NCI-H1048 (cell line): Measurements from ENCODE around the gene SMCO2.

Experiments used
- DNase-seq: peaks from one replicate; lab custom pipeline; 2025; lab: John Stamatoyannopoulos, UW

The SMCO2 gene

DNA sequence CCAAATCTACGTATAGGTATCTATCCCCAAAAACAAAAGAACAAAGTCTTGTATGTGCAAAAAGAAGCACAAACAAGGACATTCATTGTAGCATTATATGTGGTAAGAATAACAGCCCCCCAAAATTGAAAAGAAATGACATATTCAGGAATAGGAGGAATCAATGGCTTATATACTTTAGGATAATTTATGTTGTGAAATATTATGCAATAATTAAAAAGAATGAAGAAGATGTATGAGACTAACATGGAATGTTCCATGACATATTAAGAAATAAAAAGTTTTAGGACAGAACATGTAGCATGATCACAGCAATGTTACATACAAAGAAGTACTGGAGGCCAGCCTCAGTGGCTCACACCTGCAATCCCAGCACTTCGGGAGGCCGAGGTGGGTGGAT lies 9.1 kb downstream of the SMCO2 start:
- no peak for DNase-seq

DNA sequence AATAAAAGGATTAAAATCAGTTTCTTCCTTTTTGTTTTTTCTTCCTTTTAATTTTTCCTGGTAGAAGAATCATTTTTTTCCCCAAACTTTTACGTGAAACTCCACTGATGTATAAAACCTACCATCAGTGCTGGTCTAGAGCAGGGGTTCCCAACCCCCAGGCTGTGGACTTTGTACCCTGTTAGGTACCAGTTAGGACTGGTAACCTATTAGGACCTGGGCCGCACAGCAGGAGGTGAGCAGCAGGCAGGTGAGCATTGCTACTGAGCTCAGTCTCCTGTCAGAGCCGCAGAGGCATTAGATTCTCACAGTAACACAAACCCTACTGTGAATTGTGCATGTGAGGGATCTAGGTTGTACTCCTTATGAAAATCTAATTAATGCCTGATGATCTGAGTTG lies 10.1 kb downstream of the SMCO2 start:
- DNase-seq, result no peak

DNA sequence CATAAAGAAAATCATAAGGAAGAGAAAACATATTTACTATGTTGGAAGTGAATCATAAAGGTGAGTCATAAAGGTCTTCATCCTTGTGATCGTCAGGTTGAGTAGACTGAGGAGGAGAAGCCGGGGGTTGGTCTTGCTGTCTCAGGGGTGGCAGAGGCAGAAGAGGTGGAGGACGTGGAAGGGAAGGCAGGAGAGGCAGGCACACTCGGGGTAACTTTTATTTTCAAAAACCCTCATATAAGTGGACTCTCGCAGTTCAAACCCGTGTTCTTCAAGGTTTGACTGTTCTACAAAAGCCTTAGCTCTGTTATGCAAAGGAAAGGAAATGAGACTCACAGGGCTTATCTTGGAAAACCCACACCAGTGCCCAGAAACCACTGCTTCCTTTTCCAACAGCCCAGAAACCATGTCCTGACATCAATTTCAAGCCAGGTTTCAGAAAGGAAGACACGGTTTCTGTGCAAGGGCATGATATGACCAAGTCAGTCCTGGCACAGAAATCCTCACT lies 14.0 kb downstream of the SMCO2 start:
- no peak for DNase-seq

- no peak for DNase-seq
These were observed 15.7 kb downstream of the SMCO2 start for GRCh38 chr12:27462151-27462694.

GRCh38 chr12:27462851-27463250 lies 16.3 kb downstream of the SMCO2 start:
- DNase-seq, result no peak

- no peak for DNase-seq
These were observed 17.1 kb downstream of the SMCO2 start for GRCh38 chr12:27463511-27464219.

- DNase-seq, result no peak
These were observed 17.7 kb downstream of the SMCO2 start for GRCh38 chr12:27464220-27464554.

DNA sequence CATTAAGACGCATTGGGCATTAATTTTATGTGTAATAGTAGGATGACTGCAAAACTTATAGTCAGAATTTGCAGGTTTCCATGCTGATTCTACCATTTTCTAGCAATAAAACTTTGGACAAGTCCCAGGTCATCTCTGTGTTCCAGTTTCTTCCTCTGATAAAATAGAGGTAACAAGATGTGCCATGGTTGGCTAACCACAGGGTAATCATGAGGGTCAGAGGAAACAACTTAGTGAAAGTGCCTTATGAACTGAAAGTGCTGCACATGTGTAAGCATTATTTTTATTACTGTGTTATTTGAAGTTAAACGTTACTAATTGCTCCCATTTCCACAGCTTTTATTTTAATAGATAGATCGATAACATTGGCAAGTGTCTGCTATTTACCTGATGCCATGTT lies 21.1 kb downstream of the SMCO2 start:
- DNase-seq, result no peak

GRCh38 chr12:27468241-27468640 lies 21.7 kb downstream of the SMCO2 start:
- no peak for DNase-seq

DNA sequence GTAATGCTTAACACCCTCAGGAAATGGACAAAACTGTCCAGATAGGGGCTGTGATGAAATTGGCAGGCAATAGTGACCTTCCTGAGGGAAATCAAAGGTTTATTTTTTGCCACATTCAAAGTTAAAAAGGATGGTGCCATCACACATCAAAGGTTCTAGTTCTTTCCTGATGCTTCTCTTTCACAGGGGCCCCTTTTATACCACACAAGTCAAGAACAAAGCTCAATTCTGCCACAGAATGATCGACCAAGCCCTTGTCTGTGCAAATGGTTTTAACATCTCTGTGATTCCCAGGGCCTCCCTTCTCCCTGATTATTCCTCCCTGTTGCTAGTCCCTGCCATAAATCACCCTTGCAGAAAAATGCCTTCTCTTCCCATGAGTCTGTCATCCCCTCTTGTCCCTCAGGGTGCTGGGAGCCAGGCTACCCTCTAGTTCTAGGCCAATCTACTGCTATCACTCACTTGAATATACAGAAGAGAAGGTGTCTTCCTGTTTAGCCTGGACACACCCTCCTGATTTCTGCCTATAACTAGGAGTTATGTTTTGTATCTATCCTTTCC lies 22.7 kb downstream of the SMCO2 start:
- DNase-seq, result no peak

GRCh38 chr12:27472604-27473003 lies 26.1 kb downstream of the SMCO2 start:
- no peak for DNase-seq

- DNase-seq, result no peak
These were observed 27.8 kb downstream of the SMCO2 start for GRCh38 chr12:27474344-27474743.

- no peak for DNase-seq
These were observed 30.5 kb downstream of the SMCO2 start for GRCh38 chr12:27477049-27477448.

DNA sequence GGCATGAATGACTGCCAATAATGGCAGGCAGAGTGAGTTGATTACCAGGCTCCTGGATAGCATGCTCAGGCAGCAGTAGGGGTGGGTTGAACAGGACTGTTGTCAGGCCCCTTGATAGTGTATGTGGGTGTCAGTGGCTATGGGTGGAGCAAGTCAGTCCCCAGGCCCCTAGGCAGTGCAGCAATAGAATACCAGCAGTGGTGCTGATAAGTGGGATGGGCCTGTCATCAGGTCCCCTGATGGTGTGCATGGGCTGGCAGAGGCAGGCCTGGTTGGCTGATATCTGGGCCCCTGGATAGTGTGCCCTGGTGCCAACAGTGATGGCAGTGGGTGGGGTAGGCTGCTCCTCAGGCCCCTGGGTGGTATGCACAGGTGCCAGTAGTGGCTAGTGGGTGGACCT lies 32.4 kb downstream of the SMCO2 start:
- no peak for DNase-seq

GRCh38 chr12:27480016-27480415 lies 33.5 kb downstream of the SMCO2 start:
- DNase-seq, result no peak

DNA sequence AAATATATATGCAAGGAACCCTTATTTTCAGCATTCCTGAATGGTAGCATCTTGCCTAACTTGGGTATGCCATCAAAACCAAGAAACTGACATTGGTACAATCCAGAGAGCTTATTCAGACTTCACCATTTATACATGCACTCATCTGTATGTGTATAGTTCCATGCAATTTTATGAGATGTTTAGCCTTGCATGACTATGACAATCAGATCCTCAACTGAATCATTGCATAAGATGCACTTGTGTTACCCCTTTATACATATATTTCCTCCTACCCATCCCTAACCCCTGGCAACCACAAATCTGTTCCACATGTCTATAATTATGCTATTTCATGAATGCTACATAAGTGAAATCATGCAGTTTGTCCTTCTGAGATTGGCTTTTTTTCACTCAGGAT lies 40.4 kb downstream of the SMCO2 start:
- DNase-seq, result no peak

DNA sequence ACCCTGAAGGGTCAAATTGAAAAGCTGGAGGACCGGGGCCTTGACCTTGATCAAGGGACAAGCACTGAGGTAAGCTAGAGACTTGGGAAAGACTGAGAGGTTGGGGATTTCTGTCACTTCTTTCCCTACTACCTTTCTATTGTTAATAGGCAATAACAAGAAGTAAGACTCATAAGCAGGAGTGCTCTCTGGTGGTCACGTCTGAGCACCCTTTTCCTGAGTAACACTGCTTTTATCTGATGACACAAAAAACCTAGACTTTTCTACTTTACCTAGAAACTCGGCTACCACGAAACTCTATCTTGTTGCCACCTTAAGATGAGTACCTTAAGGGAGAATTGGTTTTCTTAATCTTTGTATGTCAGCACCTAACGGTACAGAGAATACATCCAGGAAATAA lies 41.9 kb downstream of the SMCO2 start:
- DNase-seq, result no peak

GRCh38 chr12:27491226-27491625 lies 44.7 kb downstream of the SMCO2 start:
- DNase-seq, result no peak

- DNase-seq, result no peak
These were observed 46.9 kb downstream of the SMCO2 start for GRCh38 chr12:27493260-27493940.

GRCh38 chr12:27497446-27497845 lies 50.9 kb downstream of the SMCO2 start:
- DNase-seq, result no peak

DNA sequence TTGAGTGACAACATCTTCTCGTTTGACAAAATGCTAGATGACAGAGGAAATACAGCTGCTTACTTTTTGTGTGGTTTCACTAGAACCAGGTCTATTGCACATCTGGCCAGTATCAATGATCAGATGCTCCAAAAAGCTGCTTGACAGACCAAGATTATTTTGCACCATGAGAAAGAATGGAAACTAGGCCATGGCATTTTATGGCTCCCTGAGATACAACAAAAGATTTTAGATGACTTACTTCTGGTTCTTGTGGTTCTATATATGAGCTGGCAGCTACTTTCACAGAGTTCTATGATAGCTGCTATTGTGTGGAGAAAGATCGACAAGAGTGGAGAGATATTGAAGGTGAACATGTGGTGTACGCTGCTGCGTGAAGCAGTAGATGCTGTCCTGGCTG lies 51.6 kb downstream of the SMCO2 start:
- DNase-seq, result no peak

- no peak for DNase-seq
These were observed 52.2 kb downstream of the SMCO2 start for GRCh38 chr12:27498761-27499160.

DNA sequence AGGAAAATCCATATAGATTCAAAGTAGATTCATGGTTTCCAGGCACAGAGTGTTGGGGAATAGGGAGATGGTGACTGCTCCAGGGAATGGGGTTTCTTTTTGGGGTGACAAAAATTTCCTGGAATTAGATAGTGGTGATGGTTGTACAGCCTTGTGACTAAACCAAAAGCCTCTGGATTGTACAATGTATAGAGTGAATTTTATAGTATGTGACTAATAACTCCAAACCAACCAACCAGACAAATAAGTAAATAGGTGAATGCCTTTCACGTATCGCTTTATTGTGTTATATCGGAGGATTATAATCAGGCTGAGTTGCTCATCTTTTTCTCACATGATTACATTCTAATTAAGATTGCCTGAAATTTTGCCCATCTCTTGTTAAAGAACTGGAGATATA lies 52.8 kb downstream of the SMCO2 start:
- no peak for DNase-seq
